Natural killer cell (primary cell): ENCODE data around the gene ABHD11. TPM values are rescaled to one million over a fixed set of nuclear protein-coding genes. Genes with fewer than 3 reads are reported as not detected.

ENCODE experiments used
- ATAC-seq, 3 donors: fragments of 150-1000 bp in 2 of 3; fragments of 200-7000 bp in 1 of 3; cut with Tn5 transposase; 1 replicate in 1 of 3; 2 replicates in 2 of 3; pipeline ENCODE4 v1.10.0; 2021; ENCODE audit warnings: mild to moderate bottlenecking in 2 of 3, moderate library complexity in 2 of 3
- DNase-seq, 2 donors: peaks; one replicate each; pipeline versions ENCODE4 v3.0.0 to v3.0.0-alpha.2; 2013 to 2021; ENCODE audit warnings: mixed read lengths in 1 of 2
- H3K27ac ChIP-seq: one replicate; pipeline ENCODE4 v1.5.1; 2013; ENCODE audit warnings: mild to moderate bottlenecking, low read length
- H3K27me3 ChIP-seq: one replicate; pipeline ENCODE4 v1.6.1; 2013; ENCODE audit warnings: low read length; ENCODE audit not compliant: control insufficient read depth, insufficient read depth
- H3K36me3 ChIP-seq: one replicate; pipeline ENCODE4 v1.6.1; 2013; ENCODE audit warnings: low read length; ENCODE audit not compliant: control insufficient read depth, insufficient read depth
- H3K4me1 ChIP-seq: one replicate; pipeline ENCODE4 v1.6.1; 2013; ENCODE audit warnings: low read length; ENCODE audit not compliant: control insufficient read depth, insufficient read depth
- H3K4me3 ChIP-seq: one replicate; pipeline ENCODE4 v1.5.1; 2013; ENCODE audit warnings: low read length
- H3K9me3 ChIP-seq: one replicate; pipeline ENCODE4 v1.6.1; 2013; ENCODE audit warnings: low read length; ENCODE audit not compliant: control insufficient read depth, insufficient read depth
- H3K27ac Mint-ChIP-seq, 2 donors: one replicate each; pipeline ENCODE4 v1.8.0; 2022; ENCODE audit warnings: mild to moderate bottlenecking in 2 of 2, mixed read lengths in 2 of 2, moderate library complexity in 1 of 2
- H3K27me3 Mint-ChIP-seq, 2 donors: one replicate each; pipeline ENCODE4 v1.8.0; 2022; ENCODE audit warnings: low read depth in 2 of 2, mixed read lengths in 2 of 2
- H3K36me3 Mint-ChIP-seq: one replicate; pipeline ENCODE4 v1.8.0; 2022; ENCODE audit warnings: mixed read lengths
- H3K4me1 Mint-ChIP-seq, 2 donors: one replicate each; pipeline ENCODE4 v1.8.0; 2022; ENCODE audit warnings: mixed read lengths in 2 of 2
- H3K4me3 Mint-ChIP-seq: one replicate; pipeline ENCODE4 v1.8.0; 2022; ENCODE audit warnings: mild to moderate bottlenecking, moderate library complexity, mixed read lengths
- H3K9me3 Mint-ChIP-seq, 2 donors: one replicate each; pipeline ENCODE4 v1.8.0; 2022; ENCODE audit warnings: mixed read lengths in 2 of 2
- WGBS: methylation state at CpG from one replicate; pipeline ENCODE4 v1.1.7; 2013; ENCODE audit warnings: missing lambda C conversion rate; ENCODE audit not compliant: insufficient coverage; 5-methylcytosine and 5-hydroxymethylcytosine counted together
- intact Hi-C: fragments of 100-400 bp; cut with micrococcal nuclease; formaldehyde crosslinking; loops from one replicate; pipeline ENCODE4 v1.14.2; 2022
- total RNA-seq, 4 donors: library from RNA; stranded (reverse); fragments of 120-200 nt in 1 of 4; gene quantifications; one replicate each; pipeline versions ENCODE4 v1.2.3 to v1.2.4, GENCODE V29; 2013 to 2022
- TF ChIP-seq, protein P1 (sequence below): fragments of 200-600 bp; IDR thresholded peaks from one replicate; pipeline ENCODE4 v1.8.0; 2022; ENCODE audit warnings: antibody characterized with exemption

ABHD11 gene
- total RNA-seq, 3 donors from 2014 or later (not counting 1 experiment from before 2014, with no cell fraction given), result 14.7 to 23.7 (median 20.0) TPM

DNA sequence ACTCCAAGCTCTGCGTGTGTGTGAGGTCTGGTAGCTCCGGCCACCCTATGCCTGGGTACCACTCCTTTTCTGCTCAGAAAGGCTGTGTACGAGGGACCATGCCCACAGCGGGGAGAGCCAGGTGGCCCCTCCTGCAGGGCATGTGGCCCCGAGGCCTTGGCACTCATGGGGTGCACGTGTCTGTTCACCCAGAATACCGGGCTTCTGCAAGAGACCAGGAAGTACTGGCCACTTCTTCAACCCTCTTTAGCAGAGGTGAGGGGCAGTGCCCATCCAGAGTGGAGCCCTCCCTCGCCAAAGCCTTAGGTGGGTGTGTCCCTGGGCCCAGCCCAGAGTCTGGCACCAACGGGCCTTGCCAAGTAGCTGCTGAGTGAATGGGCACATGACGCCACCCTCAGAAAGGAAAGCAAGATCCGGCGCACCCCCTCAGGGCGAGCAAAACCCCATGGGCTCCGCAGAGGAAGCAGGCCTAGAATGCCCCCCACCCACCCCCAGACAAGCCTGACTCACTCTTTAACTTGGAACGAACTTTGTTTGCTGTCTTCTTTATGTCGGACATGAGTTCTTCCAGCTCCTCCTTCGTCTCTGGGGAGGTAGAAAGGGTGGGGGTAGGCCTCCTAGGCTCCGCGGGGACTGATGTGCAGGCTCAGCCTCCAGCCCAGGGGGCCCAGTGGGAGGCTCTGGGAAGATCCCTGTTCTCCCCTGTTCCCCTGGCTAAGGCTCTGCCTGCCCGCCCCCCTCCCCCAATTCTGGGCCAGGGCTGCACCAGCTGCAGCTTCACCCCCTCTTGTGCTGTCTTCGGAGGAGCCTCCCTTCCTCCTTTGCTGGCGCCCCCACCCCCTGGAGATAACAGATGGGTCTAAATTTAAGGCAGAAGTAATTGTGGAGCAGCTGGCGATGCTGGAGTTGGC is 33.7 kb downstream of the ABHD11 start:
- TF ChIP-seq, protein P1, sequence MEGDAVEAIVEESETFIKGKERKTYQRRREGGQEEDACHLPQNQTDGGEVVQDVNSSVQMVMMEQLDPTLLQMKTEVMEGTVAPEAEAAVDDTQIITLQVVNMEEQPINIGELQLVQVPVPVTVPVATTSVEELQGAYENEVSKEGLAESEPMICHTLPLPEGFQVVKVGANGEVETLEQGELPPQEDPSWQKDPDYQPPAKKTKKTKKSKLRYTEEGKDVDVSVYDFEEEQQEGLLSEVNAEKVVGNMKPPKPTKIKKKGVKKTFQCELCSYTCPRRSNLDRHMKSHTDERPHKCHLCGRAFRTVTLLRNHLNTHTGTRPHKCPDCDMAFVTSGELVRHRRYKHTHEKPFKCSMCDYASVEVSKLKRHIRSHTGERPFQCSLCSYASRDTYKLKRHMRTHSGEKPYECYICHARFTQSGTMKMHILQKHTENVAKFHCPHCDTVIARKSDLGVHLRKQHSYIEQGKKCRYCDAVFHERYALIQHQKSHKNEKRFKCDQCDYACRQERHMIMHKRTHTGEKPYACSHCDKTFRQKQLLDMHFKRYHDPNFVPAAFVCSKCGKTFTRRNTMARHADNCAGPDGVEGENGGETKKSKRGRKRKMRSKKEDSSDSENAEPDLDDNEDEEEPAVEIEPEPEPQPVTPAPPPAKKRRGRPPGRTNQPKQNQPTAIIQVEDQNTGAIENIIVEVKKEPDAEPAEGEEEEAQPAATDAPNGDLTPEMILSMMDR, result no peak
- Mint-ChIP-seq H3K4me3 (no peak overlapping the region), H3K27ac (no peak overlapping the region), H3K36me3 (no peaks in the 10 kb centered on the region), H3K4me1 (peaks cover 8 to 25% of the 10 kb centered on the region in 2 donors), H3K9me3 (no peaks in the 10 kb centered on the region), H3K27me3 (no peaks in the 10 kb centered on the region)
- Histone ChIP-seq H3K4me1 (peaks cover 14% of the 10 kb centered on the region), H3K27ac (no peak overlapping the region), H3K4me3 (no peak overlapping the region), H3K9me3 (no peaks in the 10 kb centered on the region), H3K36me3 (peaks cover 2% of the 10 kb centered on the region), H3K27me3 (no peaks in the 10 kb centered on the region)
- no peak for DNase-seq
- WGBS, result 83% methylated on average over 23 of the region's 23 CpGs
- intact Hi-C loops, result no loop called here
- no peak for ATAC-seq

DNA sequence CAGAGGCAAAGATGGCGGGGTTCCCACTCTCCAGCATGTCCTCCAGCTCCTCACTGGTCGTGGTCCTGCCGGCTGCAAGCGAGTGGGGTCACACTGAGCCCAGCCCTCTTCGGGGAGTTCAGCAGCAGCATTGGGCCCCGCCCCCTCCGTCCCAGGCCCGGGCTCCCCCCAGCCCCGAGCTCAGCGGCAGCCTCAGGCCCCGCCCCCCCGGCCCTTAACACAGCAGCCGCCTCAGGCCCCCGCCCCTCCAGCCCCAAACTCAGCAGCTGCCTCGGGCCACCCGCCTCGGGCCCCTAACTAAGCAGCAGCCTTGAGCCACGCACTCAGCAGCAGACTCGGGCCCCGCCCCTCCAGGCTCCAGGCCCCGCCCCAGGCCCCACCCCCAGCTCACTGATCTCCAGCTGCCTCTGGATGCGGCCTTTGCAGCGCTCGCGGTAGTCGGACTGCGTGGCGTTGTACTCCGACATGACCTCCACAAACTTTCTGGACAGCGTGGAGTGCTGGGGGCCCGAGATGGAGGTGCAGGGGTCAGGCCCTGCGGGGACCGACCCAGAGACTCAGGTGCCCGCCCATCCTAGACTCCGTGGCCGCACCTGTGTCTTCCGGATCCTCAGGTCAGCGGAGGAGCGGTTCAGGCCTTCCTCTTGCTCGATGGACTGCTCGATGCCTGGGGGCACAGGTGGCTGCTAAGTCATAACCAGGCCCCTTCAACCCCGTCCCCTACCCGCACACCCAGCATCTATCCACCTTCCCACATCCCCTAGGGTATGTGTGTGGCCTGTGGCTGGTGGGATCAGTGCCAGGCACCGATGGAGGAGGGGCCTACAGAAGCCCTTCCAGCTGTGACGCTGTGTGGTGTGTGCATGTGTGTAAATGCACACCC is 34.6 kb downstream of the ABHD11 start:
- no peaks in the 10 kb centered on the region for H3K9me3 ChIP-seq
- no peak overlapping the region for H3K27ac ChIP-seq
- peak in 2 of 3 donors; percentile 66 to 69 for ATAC-seq
- H3K27me3 ChIP-seq, result no peaks in the 10 kb centered on the region
- 33% methylated on average over 41 of the region's 45 CpGs for WGBS
- peak in 1 of 2 donors; percentile 68 for DNase-seq
- no peaks in the 10 kb centered on the region for H3K27me3 Mint-ChIP-seq
- H3K36me3 ChIP-seq, result peaks cover 3% of the 10 kb centered on the region
- no peak overlapping the region for H3K27ac Mint-ChIP-seq
- peaks cover 8 to 25% of the 10 kb centered on the region in 2 donors for H3K4me1 Mint-ChIP-seq
- no peaks in the 10 kb centered on the region for H3K9me3 Mint-ChIP-seq
- H3K36me3 Mint-ChIP-seq, result no peaks in the 10 kb centered on the region
- TF ChIP-seq, protein P1, result no peak
- no peak overlapping the region for H3K4me3 Mint-ChIP-seq
- H3K4me1 ChIP-seq, result peaks cover 14% of the 10 kb centered on the region
- H3K4me3 ChIP-seq, result no peak overlapping the region
- intact Hi-C loops, result no loop called here

DNA sequence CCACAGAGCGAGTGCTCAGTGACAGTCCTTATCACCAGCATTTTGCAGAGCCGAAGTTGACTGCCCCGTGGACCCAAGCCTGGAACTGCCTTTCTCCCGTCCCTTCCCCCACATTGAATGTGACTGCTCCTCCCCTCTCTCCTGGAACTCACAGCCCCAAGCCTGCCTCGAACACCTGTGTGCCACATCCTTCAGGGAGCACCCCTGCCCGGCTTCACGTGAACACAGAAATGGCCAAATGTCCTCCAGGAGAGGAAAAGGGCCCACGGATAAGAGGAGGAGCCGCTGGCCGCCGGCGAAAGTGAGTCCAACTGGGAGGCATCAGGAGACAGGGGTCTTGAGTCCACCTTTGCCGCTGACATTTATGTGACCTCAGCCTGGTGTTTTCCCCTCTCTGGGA is 35.4 kb downstream of the ABHD11 start:
- intact Hi-C loops, result no loop called here
- Mint-ChIP-seq H3K27me3 (no peaks in the 10 kb centered on the region), H3K36me3 (no peaks in the 10 kb centered on the region), H3K9me3 (no peaks in the 10 kb centered on the region), H3K4me1 (peaks cover 8 to 25% of the 10 kb centered on the region in 2 donors), H3K4me3 (no peak overlapping the region), H3K27ac (no peak overlapping the region)
- no peak overlapping the region for H3K4me3 ChIP-seq
- H3K9me3 ChIP-seq, result no peaks in the 10 kb centered on the region
- 72% methylated on average over 13 of the region's 13 CpGs for WGBS
- DNase-seq (no peak), ATAC-seq (no peak)
- H3K4me1 ChIP-seq, result peaks cover 14% of the 10 kb centered on the region
- no peaks in the 10 kb centered on the region for H3K27me3 ChIP-seq
- TF ChIP-seq, protein P1, result no peak
- no peak overlapping the region for H3K27ac ChIP-seq
- peaks cover 8% of the 10 kb centered on the region for H3K36me3 ChIP-seq
